Ishikawa (cell line): ENCODE results near the gene CACNA2D3.

Source experiments
- CEBPB ChIP-seq: IDR thresholded peaks from 2 replicates; pipeline ENCODE4 v1.6.1; 2012
- CREB1 ChIP-seq: IDR thresholded peaks from 2 replicates; pipeline ENCODE4 v1.6.1; 2012; ENCODE audit warnings: low read depth
- EGR1 ChIP-seq: IDR thresholded peaks from 2 replicates; pipeline ENCODE4 v1.6.1; 2012
- EP300 ChIP-seq: IDR thresholded peaks from 2 replicates; pipeline ENCODE4 v1.6.1; 2012; ENCODE audit warnings: borderline replicate concordance
- FOXM1 ChIP-seq: IDR thresholded peaks from 2 replicates; pipeline ENCODE4 v1.6.1; 2012; ENCODE audit warnings: low read depth, borderline replicate concordance
- MAX ChIP-seq: IDR thresholded peaks from 2 replicates; pipeline ENCODE4 v1.6.1; 2012
- NFIC ChIP-seq: IDR thresholded peaks from 2 replicates; pipeline ENCODE4 v1.6.1; 2012
- RAD21 ChIP-seq: IDR thresholded peaks from 2 replicates; pipeline ENCODE4 v1.6.1; 2012; ENCODE audit warnings: low read depth
- REST ChIP-seq: IDR thresholded peaks from 2 replicates; pipeline ENCODE4 v1.6.1; 2012; ENCODE audit warnings: low read depth, mild to moderate bottlenecking
- TAF1 ChIP-seq: IDR thresholded peaks from 2 replicates; pipeline ENCODE4 v1.6.1; 2012; ENCODE audit warnings: low read depth, mild to moderate bottlenecking
- TCF12 ChIP-seq: IDR thresholded peaks from 2 replicates; pipeline ENCODE4 v1.6.1; 2012; ENCODE audit warnings: low read depth
- TEAD4 ChIP-seq: IDR thresholded peaks from 2 replicates; pipeline ENCODE4 v1.6.1; 2012
- USF1 ChIP-seq: IDR thresholded peaks from 2 replicates; pipeline ENCODE4 v1.6.1; 2012
- YY1 ChIP-seq: IDR thresholded peaks from 2 replicates; pipeline ENCODE4 v1.6.1; 2012; ENCODE audit warnings: low read depth
- ZBTB7A ChIP-seq: IDR thresholded peaks from 2 replicates; pipeline ENCODE4 v1.6.1; 2012; ENCODE audit warnings: low read depth

Gene CACNA2D3

GRCh38 chr3:54506603-54507002 lies 384.3 kb downstream of the CACNA2D3 start:
- TF ChIP-seq YY1 (no peak), CEBPB (no peak), EP300 (no peak), MAX (no peak), USF1 (no peak), NFIC (no peak), CREB1 (no peak), TAF1 (no peak)

GRCh38 chr3:54507876-54508460 lies 385.6 kb downstream of the CACNA2D3 start:
- TF ChIP-seq ZBTB7A (no peak), CREB1 (no peak), EP300 (no peak), EGR1 (no peak), YY1 (no peak), TCF12 (no peak), RAD21 (no peak), MAX (no peak), USF1 (no peak), REST (no peak), CEBPB (no peak), TEAD4 (no peak), TAF1 (no peak)

- no peak for TF ChIP-seq MAX
- TF ChIP-seq TCF12 = no peak
- TF ChIP-seq YY1 = no peak
- no peak for TF ChIP-seq RAD21
- TF ChIP-seq FOXM1 = no peak
- TF ChIP-seq CEBPB = no peak
- TF ChIP-seq ZBTB7A = no peak
- TF ChIP-seq TAF1 = no peak
- no peak for TF ChIP-seq EP300
- no peak for TF ChIP-seq REST
- no peak for TF ChIP-seq USF1
- no peak for TF ChIP-seq CREB1
- TF ChIP-seq NFIC = no peak
- TF ChIP-seq EGR1 = no peak
- TF ChIP-seq TEAD4 = no peak
Observed at GRCh38 chr3:54510506-54510905, 388.2 kb downstream of the CACNA2D3 start.

- TF ChIP-seq REST (no peak), EGR1 (no peak), EP300 (no peak), ZBTB7A (no peak), RAD21 (no peak), TAF1 (no peak), FOXM1 (no peak), CREB1 (no peak), MAX (no peak), TCF12 (no peak), CEBPB (no peak), TEAD4 (no peak), YY1 (no peak), NFIC (no peak), USF1 (no peak)
Observed at GRCh38 chr3:54511766-54512365, 389.5 kb downstream of the CACNA2D3 start.
